Measurements from ENCODE around the gene SKP1.

SKP1 gene

GRCh38 chr5:134131578-134132350, 45.0 kb downstream of the SKP1 start:
- H3F3A ChIP-seq (ENCODE audit: low read depth) = no peaks in the 10 kb centered on the region
- H3K4me2 ChIP-seq (ENCODE audit: low read depth, low read length, poor library complexity, severe bottlenecking) = no peak overlapping the region
- peaks cover 2% of the 10 kb centered on the region; the same call in 1 of the 2 replicates for H3K36me3 ChIP-seq (ENCODE audit: insufficient read depth, low read length)
- H3K9me2 ChIP-seq (replicated peaks; ENCODE audit: low read depth, low read length) = no peaks in the 10 kb centered on the region
- peaks cover 2% of the 10 kb centered on the region for H3K4me1 ChIP-seq (ENCODE audit: insufficient read depth, low read length, poor library complexity, severe bottlenecking)
- H3K9ac ChIP-seq (ENCODE audit: low read depth, low read length, poor library complexity, severe bottlenecking) = no peak overlapping the region
- H2AFZ ChIP-seq (ENCODE audit: low read length) = no peak overlapping the region
- no peaks in the 10 kb centered on the region for H3K9me3 ChIP-seq (ENCODE audit: insufficient read depth, low read depth, low read length)
- H3K79me2 ChIP-seq (ENCODE audit: insufficient read depth, low read length) = no peaks in the 10 kb centered on the region
- TF ChIP-seq EZH2phosphoT487 (IDR thresholded peaks at IDR 0.05; ENCODE audit: borderline replicate concordance) = no peak
- TF ChIP-seq, protein P1, sequence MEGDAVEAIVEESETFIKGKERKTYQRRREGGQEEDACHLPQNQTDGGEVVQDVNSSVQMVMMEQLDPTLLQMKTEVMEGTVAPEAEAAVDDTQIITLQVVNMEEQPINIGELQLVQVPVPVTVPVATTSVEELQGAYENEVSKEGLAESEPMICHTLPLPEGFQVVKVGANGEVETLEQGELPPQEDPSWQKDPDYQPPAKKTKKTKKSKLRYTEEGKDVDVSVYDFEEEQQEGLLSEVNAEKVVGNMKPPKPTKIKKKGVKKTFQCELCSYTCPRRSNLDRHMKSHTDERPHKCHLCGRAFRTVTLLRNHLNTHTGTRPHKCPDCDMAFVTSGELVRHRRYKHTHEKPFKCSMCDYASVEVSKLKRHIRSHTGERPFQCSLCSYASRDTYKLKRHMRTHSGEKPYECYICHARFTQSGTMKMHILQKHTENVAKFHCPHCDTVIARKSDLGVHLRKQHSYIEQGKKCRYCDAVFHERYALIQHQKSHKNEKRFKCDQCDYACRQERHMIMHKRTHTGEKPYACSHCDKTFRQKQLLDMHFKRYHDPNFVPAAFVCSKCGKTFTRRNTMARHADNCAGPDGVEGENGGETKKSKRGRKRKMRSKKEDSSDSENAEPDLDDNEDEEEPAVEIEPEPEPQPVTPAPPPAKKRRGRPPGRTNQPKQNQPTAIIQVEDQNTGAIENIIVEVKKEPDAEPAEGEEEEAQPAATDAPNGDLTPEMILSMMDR (conservative IDR thresholded peaks at IDR 0.05; ENCODE audit: low read length) = no peak
- no peak overlapping the region for H3K4me3 ChIP-seq (ENCODE audit: low read length, poor library complexity, severe bottlenecking)
- no peaks in the 10 kb centered on the region for H4K20me1 ChIP-seq (ENCODE audit: insufficient read depth, low read length, poor library complexity, severe bottlenecking)
- no peaks in the 10 kb centered on the region for H3K27me3 ChIP-seq (ENCODE audit: insufficient read depth, low read length, poor library complexity, severe bottlenecking)

GRCh38 chr5:134131165-134131564, 45.6 kb downstream of the SKP1 start:
- Histone ChIP-seq H4K20me1 (ENCODE audit: insufficient read depth, low read length, poor library complexity, severe bottlenecking) (no peaks in the 10 kb centered on the region), H3K4me1 (ENCODE audit: insufficient read depth, low read length, poor library complexity, severe bottlenecking) (no peaks in the 10 kb centered on the region), H3K36me3 (ENCODE audit: insufficient read depth, low read length) (no peaks in the 10 kb centered on the region), H3K9me3 (ENCODE audit: insufficient read depth, low read depth, low read length) (no peaks in the 10 kb centered on the region), H3K9me2 (replicated peaks; ENCODE audit: low read depth, low read length) (no peaks in the 10 kb centered on the region), H3K27me3 (ENCODE audit: insufficient read depth, low read length, poor library complexity, severe bottlenecking) (no peaks in the 10 kb centered on the region), H3F3A (ENCODE audit: low read depth) (no peaks in the 10 kb centered on the region), H3K9ac (ENCODE audit: low read depth, low read length, poor library complexity, severe bottlenecking) (no peak overlapping the region), H3K79me2 (ENCODE audit: insufficient read depth, low read length) (no peaks in the 10 kb centered on the region), H2AFZ (ENCODE audit: low read length) (no peak overlapping the region), H3K4me2 (ENCODE audit: low read depth, low read length, poor library complexity, severe bottlenecking) (no peak overlapping the region), H3K4me3 (ENCODE audit: low read length, poor library complexity, severe bottlenecking) (no peak overlapping the region)
- TF ChIP-seq EZH2phosphoT487 (IDR thresholded peaks at IDR 0.05; ENCODE audit: borderline replicate concordance) = no peak
- TF ChIP-seq, protein P1 (conservative IDR thresholded peaks at IDR 0.05; ENCODE audit: low read length) = no peak

DNA sequence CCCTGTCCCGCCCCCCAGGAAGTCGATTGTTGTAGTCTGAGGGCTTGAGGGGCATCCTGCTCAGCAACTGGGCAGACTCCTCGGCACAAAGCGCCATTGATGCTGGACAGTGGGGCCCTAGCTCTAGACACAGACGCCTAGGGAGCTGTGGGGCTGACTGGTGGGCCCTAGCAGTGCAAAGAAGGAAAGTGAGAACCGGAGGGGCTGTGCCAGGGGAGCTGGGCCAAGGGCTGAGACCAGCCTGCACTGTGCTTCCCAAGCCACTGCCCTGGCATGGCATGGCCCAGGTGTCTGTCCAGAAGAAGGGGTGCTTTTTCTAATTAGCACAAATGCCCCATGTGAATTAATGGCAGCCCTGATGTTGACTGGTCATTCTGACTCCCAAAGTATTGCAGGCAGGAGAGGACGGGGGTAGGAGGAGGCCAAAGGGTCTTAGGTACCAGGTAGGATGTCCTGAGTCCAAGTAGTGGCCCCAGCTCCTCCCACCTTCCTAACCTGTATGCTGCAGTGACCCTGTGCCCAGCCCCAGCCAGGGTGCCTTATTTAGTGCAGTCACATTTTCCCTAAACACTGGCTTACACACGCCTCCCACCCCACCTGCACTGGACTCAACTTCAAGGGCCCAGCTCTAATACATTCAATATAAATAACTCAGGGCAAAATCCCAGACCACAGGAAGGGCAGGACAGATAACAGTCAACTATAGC, 46.4 kb downstream of the SKP1 start:
- Histone ChIP-seq H3K9me3 (ENCODE audit: insufficient read depth, low read depth, low read length) (no peaks in the 10 kb centered on the region), H3K4me2 (ENCODE audit: low read depth, low read length, poor library complexity, severe bottlenecking) (no peak overlapping the region), H3K36me3 (ENCODE audit: insufficient read depth, low read length) (no peaks in the 10 kb centered on the region), H3K4me3 (ENCODE audit: low read length, poor library complexity, severe bottlenecking) (no peak overlapping the region), H2AFZ (ENCODE audit: low read length) (no peak overlapping the region), H3K27me3 (ENCODE audit: insufficient read depth, low read length, poor library complexity, severe bottlenecking) (no peaks in the 10 kb centered on the region), H3K9ac (ENCODE audit: low read depth, low read length, poor library complexity, severe bottlenecking) (no peak overlapping the region), H3F3A (ENCODE audit: low read depth) (no peaks in the 10 kb centered on the region), H4K20me1 (ENCODE audit: insufficient read depth, low read length, poor library complexity, severe bottlenecking) (no peaks in the 10 kb centered on the region), H3K9me2 (replicated peaks; ENCODE audit: low read depth, low read length) (no peaks in the 10 kb centered on the region), H3K4me1 (ENCODE audit: insufficient read depth, low read length, poor library complexity, severe bottlenecking) (peaks cover 4% of the 10 kb centered on the region), H3K79me2 (ENCODE audit: insufficient read depth, low read length) (no peaks in the 10 kb centered on the region)
- TF ChIP-seq EZH2phosphoT487 (IDR thresholded peaks at IDR 0.05; ENCODE audit: borderline replicate concordance) = no peak
- TF ChIP-seq, protein P1 (conservative IDR thresholded peaks at IDR 0.05; ENCODE audit: low read length) = no peak

Measured in Loucy (cell line).